AG09319 (cell line): ENCODE measurements around the gene SNX7.
A peak's percentile ranks its signal among the peaks of the same experiment; 100 is the strongest.

Experiments
- DNase-seq: peaks from one replicate; pipeline ENCODE4 v3.0.0-alpha.2; 2010; ENCODE audit warnings: low read depth; ENCODE audit errors: extremely low read depth
- CTCF ChIP-seq: IDR thresholded peaks from 2 replicates; pipeline ENCODE4 v1.5.1; 2011; ENCODE audit warnings: low read depth, mild to moderate bottlenecking, inconsistent platforms, low read length, moderate library complexity

SNX7 gene

GRCh38 chr1:98737835-98738234, 76.3 kb downstream of the SNX7 start:
- no peak for DNase-seq
- TF ChIP-seq CTCF: no peak

- TF ChIP-seq CTCF: no peak
- no peak for DNase-seq
These were observed 78.2 kb downstream of the SNX7 start for GRCh38 chr1:98739762-98740161.

- no peak for TF ChIP-seq CTCF
- DNase-seq: no peak
These were observed 79.6 kb downstream of the SNX7 start for GRCh38 chr1:98741164-98741563.

GRCh38 chr1:98749152-98749756, 87.7 kb downstream of the SNX7 start:
- TF ChIP-seq CTCF: peak; percentile 28
- no peak for DNase-seq

- DNase-seq: no peak
- TF ChIP-seq CTCF: no peak
These were observed 92.7 kb downstream of the SNX7 start for GRCh38 chr1:98754176-98754575.

- DNase-seq: no peak
- TF ChIP-seq CTCF: no peak; the same call in 1 of the 2 replicates
These were observed 99.8 kb downstream of the SNX7 start for GRCh38 chr1:98761219-98761865.

GRCh38 chr1:98763488-98764150, 102.1 kb downstream of the SNX7 start:
- DNase-seq: no peak
- no peak for TF ChIP-seq CTCF
